ENCODE measurements around the gene SLC4A4.

SLC4A4 gene

DNA sequence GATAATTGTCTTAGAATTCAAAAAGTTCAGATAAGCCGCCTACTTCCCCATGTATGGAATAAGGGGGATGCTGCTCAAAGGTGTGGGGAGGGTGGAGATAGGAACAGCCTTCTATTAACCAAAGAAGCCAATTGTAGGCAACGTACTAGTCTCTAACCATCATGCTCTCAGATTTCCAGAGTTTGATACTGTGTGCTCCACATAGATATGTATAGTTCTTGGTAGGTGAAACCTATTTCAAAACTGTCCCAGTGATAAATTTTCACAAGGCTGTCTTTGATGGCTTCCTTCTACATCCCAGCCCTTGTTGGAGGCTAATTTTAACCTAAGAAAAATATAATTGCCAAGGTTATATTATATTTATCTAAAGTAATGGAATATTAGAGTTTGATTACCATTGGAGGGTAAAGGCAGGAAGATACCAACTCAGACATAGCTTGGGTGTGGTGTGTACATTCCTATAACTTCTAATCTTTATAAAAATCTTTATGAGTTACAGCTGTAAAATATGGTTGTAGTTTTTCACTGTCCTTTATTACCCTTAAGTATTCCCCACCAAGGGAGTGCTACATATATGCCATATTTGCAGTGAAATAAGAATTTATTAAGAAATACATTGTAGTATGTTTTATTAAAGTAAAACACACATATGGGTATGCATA is 87.7 kb downstream of the SLC4A4 start:
- DNase-seq = no peak

- DNase-seq = no peak
Measured at GRCh38 chr4:71429106-71429505, 90.3 kb downstream of the SLC4A4 start.

DNA sequence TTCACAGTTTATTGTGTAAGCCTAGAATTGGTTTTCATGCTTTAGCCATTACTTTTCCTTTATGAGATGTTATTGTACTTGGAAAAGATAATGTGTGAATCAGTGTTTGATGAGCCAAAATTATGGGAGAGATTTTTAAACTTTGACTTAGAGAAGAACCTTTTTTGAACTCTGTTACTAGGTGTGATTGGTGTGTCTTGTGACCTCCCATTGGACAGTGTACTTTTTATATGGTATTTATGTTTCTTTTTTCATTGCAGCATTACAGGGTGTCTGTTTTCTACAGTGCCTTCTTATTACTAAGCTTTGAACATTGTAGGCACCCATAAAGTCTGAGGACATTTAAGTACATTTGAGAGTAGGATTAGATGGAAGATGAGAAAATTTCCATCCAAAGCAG is 91.1 kb downstream of the SLC4A4 start:
- DNase-seq = no peak

GRCh38 chr4:71430609-71431008 is 91.8 kb downstream of the SLC4A4 start:
- DNase-seq = no peak

DNA sequence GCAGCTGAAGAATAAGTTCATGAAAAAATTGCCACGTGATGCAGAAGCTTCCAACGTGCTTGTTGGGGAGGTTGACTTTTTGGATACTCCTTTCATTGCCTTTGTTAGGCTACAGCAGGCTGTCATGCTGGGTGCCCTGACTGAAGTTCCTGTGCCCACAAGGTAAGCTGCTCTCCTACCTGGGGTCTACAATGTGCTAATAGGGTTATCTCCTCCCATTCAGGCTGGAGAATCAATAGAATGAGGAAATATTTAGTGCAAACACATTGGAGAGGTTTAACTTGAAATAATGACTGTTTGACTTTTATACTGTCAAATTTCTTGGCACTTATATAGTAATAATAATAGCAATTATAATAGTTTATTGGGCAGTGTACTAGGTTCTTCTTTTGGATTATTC is 101.8 kb downstream of the SLC4A4 start:
- DNase-seq = no peak

DNA sequence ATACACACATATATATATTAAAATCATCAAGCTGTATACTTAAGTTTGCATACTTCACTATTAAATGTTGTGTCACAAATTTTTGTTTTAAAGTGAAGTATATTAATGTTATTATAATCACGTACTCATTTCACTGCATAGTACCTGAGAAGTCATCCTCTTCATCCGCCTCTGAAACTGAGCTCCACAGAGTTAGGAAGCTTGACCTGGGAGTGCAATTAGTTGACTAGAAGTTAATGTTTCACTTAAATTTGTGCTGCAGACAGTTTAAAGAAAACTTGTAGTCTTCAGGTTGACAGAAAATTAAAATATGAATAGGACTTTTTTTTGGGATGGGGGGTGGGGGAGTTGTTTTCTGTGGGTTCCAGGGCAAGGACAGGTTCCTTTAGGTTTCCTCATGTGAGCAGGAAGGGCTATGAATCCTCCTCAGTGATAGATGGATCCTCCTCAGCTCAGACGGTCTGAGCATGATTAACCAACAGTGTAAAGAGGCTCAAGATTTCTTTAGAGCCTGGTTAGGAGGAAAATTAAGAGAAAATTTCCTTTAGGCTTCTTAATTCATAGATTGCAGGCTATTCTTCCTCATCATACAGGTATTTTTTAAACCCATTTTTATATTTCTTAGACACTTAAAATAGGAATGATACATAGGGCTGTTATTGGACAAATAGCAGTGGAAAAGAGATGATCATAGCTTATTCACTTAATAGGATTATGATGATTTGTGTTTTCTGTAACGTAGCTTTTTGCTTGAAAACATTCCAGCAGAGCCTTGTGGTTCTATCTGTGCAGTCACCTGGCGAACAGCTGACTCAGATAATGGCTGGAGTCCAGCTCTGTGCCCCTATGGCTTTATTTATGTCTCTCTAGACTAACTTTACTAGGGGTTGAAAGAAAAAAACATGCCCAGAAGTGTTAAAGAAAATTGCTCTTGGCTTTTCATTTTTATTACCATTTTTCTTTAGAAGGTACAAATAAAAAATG is 102.7 kb downstream of the SLC4A4 start:
- no peak for DNase-seq

GRCh38 chr4:71442336-71442735 is 103.5 kb downstream of the SLC4A4 start:
- DNase-seq = no peak

DNA sequence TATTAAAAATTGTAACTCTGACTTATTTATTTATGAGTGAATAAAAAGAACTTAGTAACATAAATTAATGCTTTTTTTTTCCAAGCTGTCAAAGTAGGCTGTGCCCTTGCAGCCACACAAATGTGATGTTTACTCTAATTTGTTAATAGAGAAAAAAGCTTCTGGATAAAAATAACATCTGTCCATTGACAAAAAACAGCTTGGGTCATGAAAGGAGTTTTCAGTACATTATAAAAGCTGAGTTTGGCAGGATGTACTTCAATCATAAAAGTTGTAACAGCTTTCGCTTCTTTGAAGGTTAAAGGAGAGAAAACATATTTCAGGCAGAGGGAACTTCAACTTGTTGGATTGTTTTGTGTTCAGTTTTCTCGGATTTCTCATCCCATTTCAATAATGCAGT is 105.6 kb downstream of the SLC4A4 start:
- DNase-seq = no peak

- DNase-seq = no peak
Measured at GRCh38 chr4:71445811-71446210, 107.0 kb downstream of the SLC4A4 start.

DNA sequence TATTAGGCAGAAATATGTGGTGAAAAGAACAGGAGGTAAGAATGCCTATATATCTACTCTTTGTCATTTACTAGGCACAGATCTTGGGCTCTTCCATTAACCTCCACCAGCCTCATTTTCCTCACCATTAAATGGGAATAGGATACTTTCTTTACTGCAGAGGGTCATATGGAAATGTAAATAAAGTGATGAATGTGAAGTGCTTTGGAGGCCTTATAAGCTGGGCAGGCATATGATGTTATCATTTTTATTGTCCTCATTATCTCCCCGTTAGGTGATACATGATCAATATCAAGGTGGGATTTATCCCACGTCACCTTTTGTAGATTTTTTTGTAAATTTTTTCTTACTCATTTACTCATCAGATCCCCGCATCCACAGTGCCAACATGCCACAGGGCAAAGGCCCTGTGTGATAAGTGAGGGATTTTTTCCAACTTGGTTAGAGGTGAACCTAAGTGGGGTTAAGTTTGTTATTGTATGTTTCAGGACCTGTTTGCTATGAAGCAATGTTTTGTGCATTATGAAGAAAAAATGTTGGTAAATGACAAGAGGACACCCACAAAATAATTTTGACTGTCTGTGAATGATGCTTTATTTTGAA is 107.8 kb downstream of the SLC4A4 start:
- DNase-seq = no peak

DNA sequence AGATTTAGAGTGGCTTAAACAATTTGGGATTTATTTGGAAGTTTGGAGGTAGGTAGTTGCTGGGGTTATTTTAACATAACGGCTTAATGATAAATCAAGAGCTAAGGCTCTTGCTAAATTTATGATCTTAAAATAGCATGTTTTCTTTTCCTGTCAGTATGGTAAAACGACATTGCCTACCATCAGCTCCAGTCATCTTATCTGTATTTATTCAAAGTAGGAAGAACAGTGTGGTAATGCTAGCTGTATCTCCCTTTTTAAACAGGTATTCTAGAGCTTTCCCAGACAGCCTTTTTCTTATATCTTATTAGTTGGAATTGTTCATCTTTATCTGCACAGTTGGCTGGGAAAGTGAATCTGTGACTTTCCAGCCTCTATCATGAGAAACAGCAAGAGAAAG is 110.2 kb downstream of the SLC4A4 start:
- no peak for DNase-seq

GRCh38 chr4:71449878-71450277 is 111.1 kb downstream of the SLC4A4 start:
- no peak for DNase-seq

DNA sequence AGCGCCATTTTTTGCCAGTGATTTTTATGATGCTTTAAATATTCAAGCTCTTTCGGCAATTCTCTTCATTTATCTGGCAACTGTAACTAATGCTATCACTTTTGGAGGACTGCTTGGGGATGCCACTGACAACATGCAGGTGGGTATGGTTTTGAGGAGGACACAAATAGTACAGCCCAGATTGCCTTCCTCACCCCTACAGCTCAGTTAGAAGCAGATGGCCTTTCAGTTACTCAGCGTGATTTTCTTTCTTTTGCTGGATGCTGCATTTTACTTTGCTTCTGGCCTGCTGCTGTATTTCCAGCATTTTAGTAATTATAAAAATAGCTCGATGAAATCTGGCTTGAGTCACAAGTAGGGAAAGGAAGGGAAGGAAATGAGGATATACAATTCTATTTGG is 114.7 kb downstream of the SLC4A4 start:
- DNase-seq = no peak

GRCh38 chr4:71456841-71457240 is 118.0 kb downstream of the SLC4A4 start:
- no peak for DNase-seq

GRCh38 chr4:71460371-71460770 is 121.6 kb downstream of the SLC4A4 start:
- DNase-seq = no peak

DNA sequence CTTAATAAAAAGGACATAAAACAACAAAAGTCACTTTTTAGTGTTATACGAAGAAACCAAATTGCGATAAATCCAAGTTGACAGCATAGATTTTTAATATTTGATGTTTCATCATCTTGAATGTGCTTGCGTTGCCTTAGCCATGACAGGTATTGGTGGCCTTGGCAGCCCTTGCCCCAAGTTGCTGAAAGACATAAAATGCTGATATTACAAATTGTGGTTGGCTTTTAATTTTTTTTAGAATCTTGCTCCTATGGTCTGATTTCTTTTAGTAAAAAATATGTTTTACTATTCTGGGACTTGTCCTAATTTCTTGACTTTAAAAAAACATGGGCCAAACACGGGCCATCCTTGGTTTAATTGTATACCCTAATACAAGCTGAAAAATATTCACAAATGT is 122.6 kb downstream of the SLC4A4 start:
- DNase-seq = no peak

- no peak for DNase-seq
Measured at GRCh38 chr4:71466775-71467174, 128.0 kb downstream of the SLC4A4 start.

GRCh38 chr4:71468116-71468710 is 129.4 kb downstream of the SLC4A4 start:
- DNase-seq = no peak

DNA sequence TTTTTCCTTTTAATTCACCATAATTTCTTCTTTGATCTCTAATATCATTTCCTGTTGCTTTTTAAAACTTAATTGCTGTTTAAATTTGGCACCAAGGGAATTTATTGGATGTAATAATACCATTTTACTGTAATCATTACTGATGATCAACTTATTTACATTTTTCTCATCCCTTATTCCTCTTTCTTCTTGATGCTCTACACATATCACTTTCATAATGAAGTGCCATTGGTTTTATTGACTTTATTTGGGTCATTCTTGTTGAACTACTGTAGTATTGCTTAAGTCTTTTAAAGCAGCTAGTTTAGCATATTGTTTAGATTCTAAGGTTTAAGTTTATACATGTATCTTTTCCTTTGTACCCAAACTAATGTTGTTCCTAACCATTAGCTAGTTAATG is 130.7 kb downstream of the SLC4A4 start:
- DNase-seq = no peak

DNA sequence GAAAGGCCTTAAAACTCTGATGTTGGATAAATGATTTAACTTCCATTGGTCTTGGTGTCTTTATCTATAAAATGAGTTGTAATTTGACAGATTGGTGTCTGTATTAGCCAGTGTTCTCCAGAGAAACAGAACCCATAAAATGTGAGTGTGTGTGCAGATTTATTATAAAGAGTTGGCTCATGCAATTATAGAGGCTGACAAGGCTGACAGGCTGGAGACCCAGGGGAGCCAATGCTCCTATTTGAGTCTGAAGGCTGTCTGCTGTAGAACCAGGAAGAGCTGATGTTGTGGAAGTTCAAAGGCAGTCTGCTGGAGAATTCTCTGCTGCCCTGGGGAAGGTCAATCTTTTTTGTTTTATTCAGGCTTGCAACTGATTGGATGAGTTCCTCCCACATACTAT is 131.7 kb downstream of the SLC4A4 start:
- DNase-seq = no peak

DNA sequence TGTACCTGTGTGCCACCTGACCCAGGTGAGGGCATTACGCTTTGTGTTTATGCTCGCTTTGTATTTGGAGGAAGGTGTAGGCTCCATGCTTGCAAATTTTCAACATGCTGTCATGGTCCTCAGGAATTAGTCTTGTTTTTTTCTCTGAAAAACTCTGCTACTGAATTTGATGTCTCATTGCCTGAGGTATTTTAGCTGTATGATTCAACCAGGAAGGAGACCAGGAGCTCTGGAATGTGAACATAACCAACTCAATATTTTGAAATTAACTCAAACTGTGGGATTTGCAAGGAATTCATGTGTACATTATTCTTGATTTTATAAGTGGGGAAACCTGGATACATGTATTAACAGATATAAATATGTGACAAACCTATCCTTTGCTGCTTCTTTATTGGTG is 134.1 kb downstream of the SLC4A4 start:
- DNase-seq = no peak

GRCh38 chr4:71473541-71474240 is 134.9 kb downstream of the SLC4A4 start:
- no peak for DNase-seq

DNA sequence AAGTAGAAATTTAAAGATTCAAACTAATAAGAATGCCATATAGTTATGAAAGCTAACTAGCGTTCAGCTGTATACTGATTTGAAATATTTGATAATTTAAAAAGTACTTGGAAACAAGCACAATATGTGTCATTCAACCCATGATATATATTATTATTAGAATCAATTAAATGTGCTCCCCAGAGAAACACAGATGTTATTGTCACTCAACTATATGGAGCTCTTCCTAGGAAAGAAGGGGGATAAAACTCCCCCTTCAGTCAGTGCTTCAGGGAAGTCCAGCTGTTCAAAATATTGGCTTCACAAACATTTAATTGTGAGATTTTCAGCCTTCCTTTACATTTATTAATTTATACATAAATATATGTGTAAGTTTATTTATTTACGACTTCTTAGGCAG is 135.9 kb downstream of the SLC4A4 start:
- DNase-seq = no peak
